GM12878 (cell line): Measurements from ENCODE around the gene MARCHF4. TPM values are rescaled to one million over a fixed set of nuclear protein-coding genes. Genes with fewer than 3 reads are reported as not detected.

Source experiments
- ATAC-seq: fragments of 200-7000 bp; cut with Tn5 transposase; 3 replicates; pipeline ENCODE4 v1.9.1; 2020; ENCODE audit warnings: mild to moderate bottlenecking, moderate library complexity
- BruUV-seq: library from RNA; stranded (reverse); fragments of 400-500 nt; replicated peaks from 2 replicates; lab custom pipeline; 2021; lab: Mats Ljungman, UMichigan
- CTCF ChIA-PET: fragments of 300-600 bp; sonication (Branson Sonifier 250); formaldehyde crosslinking; extraction: SDS; loops from one replicate; lab custom pipeline; 2021; ENCODE audit warnings: inconsistent platforms; lab: Yijun Ruan, JAX
- POLR2A ChIA-PET: fragments of 350-600 bp; formaldehyde crosslinking; extraction: SDS; loops from one replicate; lab custom pipeline; 2021; ENCODE audit warnings: inconsistent platforms; lab: Charles Lee
- RAD21 ChIA-PET: fragments of 300-600 bp; sonication (Branson Sonifier 250); formaldehyde crosslinking; loops from one replicate; lab custom pipeline; 2023; ENCODE audit warnings: antibody characterized with exemption; ENCODE audit not compliant: unreplicated experiment; lab: Charles Lee
- SMC1A ChIA-PET: fragments of 300-600 bp; sonication (Branson Sonifier 250); formaldehyde crosslinking; loops from one replicate; lab custom pipeline; 2023; ENCODE audit not compliant: unreplicated experiment, uncharacterized antibody; lab: Charles Lee
- DNase-seq: peaks from one replicate; pipeline ENCODE4 v3.0.0-alpha.2; 2011; ENCODE audit warnings: low read depth, low spot score
- FAIRE-seq: peaks from 3 replicates; lab custom pipeline; 2011; peaks lifted over from hg19 to GRCh38; lab: Jason Lieb, UNC
- H2AFZ ChIP-seq: 2 replicates; pipeline ENCODE4 v1.6.0; 2011; ENCODE audit warnings: low read depth, low read length, control low read depth; ENCODE audit not compliant: control insufficient read depth
- H3K27ac ChIP-seq: 2 replicates; pipeline ENCODE4 v1.5.1; 2011; ENCODE audit warnings: control low read depth; ENCODE audit not compliant: control insufficient read depth, insufficient read depth
- H3K27me3 ChIP-seq, 2 experiments: replicated peaks in 1 of 2; 2 replicates each; pipeline versions ENCODE4 v1.6.0 to v1.6.1; 2011; ENCODE audit warnings: low read length in 1 of 2; ENCODE audit not compliant: control insufficient read depth in 2 of 2, insufficient read depth in 2 of 2
- H3K36me3 ChIP-seq, 2 experiments: 2 replicates each; pipeline ENCODE4 v1.5.1; 2011; ENCODE audit warnings: low read length in 1 of 2; ENCODE audit not compliant: control insufficient read depth in 2 of 2, insufficient read depth in 2 of 2
- H3K4me1 ChIP-seq: 2 replicates; pipeline ENCODE4 v1.6.1; 2011; ENCODE audit warnings: mild to moderate bottlenecking, low read length, moderate library complexity, mixed read lengths; ENCODE audit not compliant: control insufficient read depth, insufficient read depth
- H3K4me2 ChIP-seq: 2 replicates; pipeline ENCODE4 v1.6.0; 2011; ENCODE audit warnings: control low read depth; ENCODE audit not compliant: control insufficient read depth, insufficient read depth
- H3K4me3 ChIP-seq: fragments of 200-600 bp; sonication (generic); 2 replicates; pipeline ENCODE4 v1.5.1; 2016
- H3K79me2 ChIP-seq: 2 replicates; pipeline ENCODE4 v1.6.0; 2011; ENCODE audit warnings: low read length; ENCODE audit not compliant: control insufficient read depth, insufficient read depth
- H3K9ac ChIP-seq: 2 replicates; pipeline ENCODE4 v1.8.0; 2011; ENCODE audit warnings: low read length, control low read depth, mixed read lengths; ENCODE audit not compliant: control insufficient read depth, insufficient read depth
- H3K9me3 ChIP-seq: replicated peaks from 3 replicates; pipeline ENCODE4 v1.5.1; 2011; ENCODE audit warnings: mild to moderate bottlenecking, low read length; ENCODE audit not compliant: control insufficient read depth, insufficient read depth
- H4K20me1 ChIP-seq: 2 replicates; pipeline ENCODE4 v1.6.0; 2011; ENCODE audit not compliant: control insufficient read depth, insufficient read depth
- BHLHE40 ChIP-seq, 2 experiments: fragments of 450-650 bp in 1 of 2; IDR thresholded peaks; 2 replicates each; pipeline ENCODE4 v1.6.1; 2011 to 2017; ENCODE audit warnings: low read depth in 2 of 2, borderline replicate concordance in 1 of 2, improper control_type of control experiment in 1 of 2, low read length in 1 of 2, mild to moderate bottlenecking in 1 of 2
- ESRRA ChIP-seq: IDR thresholded peaks from 2 replicates; pipeline ENCODE4 v1.6.1; 2012; ENCODE audit warnings: mild to moderate bottlenecking, low read length, improper control_type of control experiment
- ETV6 ChIP-seq, 2 experiments: fragments of 450-650 bp in 1 of 2; IDR thresholded peaks in 1 of 2; conservative IDR thresholded peaks in 1 of 2; 2 replicates each; pipeline ENCODE4 v1.6.1; 2014; ENCODE audit warnings: antibody characterized with exemption in 1 of 2, borderline replicate concordance in 1 of 2, low read depth in 1 of 2, mild to moderate bottlenecking in 1 of 2, moderate library complexity in 1 of 2
- RB1 ChIP-seq: fragments of 450-650 bp; formaldehyde crosslinking; IDR thresholded peaks from 2 replicates; pipeline ENCODE4 v1.6.1; 2017; ENCODE audit warnings: mild to moderate bottlenecking, borderline replicate concordance
- RUNX3 ChIP-seq: IDR thresholded peaks from 2 replicates; pipeline ENCODE4 v1.6.1; 2012; ENCODE audit warnings: low read length, inconsistent platforms
- SKIL ChIP-seq: fragments of 450-650 bp; IDR thresholded peaks from 2 replicates; pipeline ENCODE4 v1.6.1; 2017; ENCODE audit warnings: mild to moderate bottlenecking, low read depth, inconsistent platforms; ENCODE audit not compliant: poor library complexity, severe bottlenecking
- WGBS: methylation state at CpG from one replicate; pipeline ENCODE4 v1.1.6; 2016; ENCODE audit warnings: low lambda C conversion rate; ENCODE audit not compliant: insufficient replicate concordance, insufficient coverage; ENCODE audit errors: missing lambda C conversion rate; 5-methylcytosine and 5-hydroxymethylcytosine counted together
- in situ Hi-C: fragments of 300-500 bp; cut with MboI; formaldehyde crosslinking; loops from 9 replicates; pipeline ENCODE4 v1.14.3; 2018; ENCODE audit warnings: mixed read lengths
- intact Hi-C: fragments of 100-400 bp; cut with micrococcal nuclease; formaldehyde crosslinking; loops from one replicate; pipeline ENCODE4 v1.14.2; 2022; ENCODE audit not compliant: unreplicated experiment
- polyA plus RNA-seq, 11 experiments: library from polyadenylated mRNA; depleted of rRNA in 4 of 11; unstranded in 6 of 11; stranded (reverse) in 5 of 11; fragments of >200 nt; fragmentation: Nextera tagmentation in 4 of 11; fragmentation: Illumina TruSeq in 1 of 11; extraction: Ambion mirVana in 4 of 11; extraction: Trizol in 1 of 11; gene quantifications; 1 replicate in 1 of 11; 2 replicates in 10 of 11; pipeline versions ENCODE4 v1.2.1 to v1.2.3, GENCODE V29; 2011 to 2016; ENCODE audit warnings: inconsistent platforms in 2 of 11, missing spikeins in 2 of 11, low read depth in 1 of 11
- total RNA-seq, 4 experiments: library from RNA; depleted of rRNA in 3 of 4; stranded (reverse); fragments of >200 nt in 3 of 4; fragmentation: Illumina TruSeq in 1 of 4; extraction: Trizol in 1 of 4; gene quantifications; 2 replicates each; pipeline versions ENCODE4 v1.2.1 to v1.2.3, GENCODE V29; 2013 to 2021

The MARCHF4 gene
- total and polyA plus RNA-seq, 10 of the 15 experiments (the other 5 are each of a cell fraction or from before 2014, with no cell fraction given) = not detected

- CTCF ChIA-PET = no interaction called here
- Histone ChIP-seq H3K79me2 (no peaks in the 10 kb centered on the region), H3K4me1 (no peaks in the 10 kb centered on the region; the same call in 1 of the 2 replicates), H3K36me3 (no peaks in the 10 kb centered on the region), H3K27me3 (no peaks in the 10 kb centered on the region), H3K4me2 (no peak overlapping the region), H3K4me3 (no peak overlapping the region), H3K9ac (no peak overlapping the region), H3K9me3 (no peaks in the 10 kb centered on the region), H2AFZ (no peak overlapping the region), H4K20me1 (no peaks in the 10 kb centered on the region), H3K27ac (no peak overlapping the region)
- BruUV-seq = no TSS peak
- WGBS = 58% methylated on average over 3 of the region's 3 CpGs
- ATAC-seq (no peak; the same call in 2 of the 3 replicates), FAIRE-seq (no peak), DNase-seq (no peak)
- POLR2A ChIA-PET = no interaction called here
- SMC1A ChIA-PET = interaction anchor here (1.0 kb wide), 1 partner anchor 19 kb away, joined by 3 read pairs; no protein-coding TSS in a partner anchor
- RAD21 ChIA-PET = no interaction called here
- in situ Hi-C loops (no loop called here), intact Hi-C loops (no loop called here)
- no peak for TF ChIP-seq RB1
- no peak for TF ChIP-seq SKIL
- no peak for TF ChIP-seq ETV6 (conservative IDR thresholded peaks at IDR 0.05 in 1 of 2, IDR thresholded peaks at IDR 0.05 in 1 of 2; ENCODE audit: borderline replicate concordance in 1 of 2, low read depth in 1 of 2)
Measured at GRCh38 chr2:216349366-216349765, 22.9 kb downstream of the MARCHF4 start.

- in situ Hi-C loops = no loop called here
Measured at GRCh38 chr2:216348756-216349308, 23.5 kb downstream of the MARCHF4 start.

More at GRCh38 chr2:216348756-216349308, 23.5 kb downstream of the MARCHF4 start:
- CTCF ChIA-PET = no interaction called here
- POLR2A ChIA-PET = no interaction called here
- DNase-seq (no peak), FAIRE-seq (no peak), ATAC-seq (peak; percentile 25; the same call in 1 of the 3 replicates)
- no peak overlapping the region for H3K4me3 ChIP-seq
- H3K9ac ChIP-seq = no peak overlapping the region
- no peak overlapping the region for H3K4me2 ChIP-seq
- SMC1A ChIA-PET = interaction anchor here (1.0 kb wide), 1 partner anchor 19 kb away, joined by 3 read pairs; no protein-coding TSS in a partner anchor
- no peaks in the 10 kb centered on the region for H3K27me3 ChIP-seq
- H2AFZ ChIP-seq = no peak overlapping the region
- H3K79me2 ChIP-seq = no peaks in the 10 kb centered on the region
- H3K36me3 ChIP-seq = no peaks in the 10 kb centered on the region
- TF ChIP-seq RUNX3 (peak; percentile 30; the same call in 1 of the 2 replicates), ESRRA (no peak), BHLHE40 (IDR thresholded peaks at IDR 0.05; ENCODE audit: borderline replicate concordance in 1 of 2, low read depth in 2 of 2, low read length in 1 of 2) (peak; percentile 39 to 50; a peak in 2 of 4 replicates)
- H3K27ac ChIP-seq = no peak overlapping the region
- no peaks in the 10 kb centered on the region for H4K20me1 ChIP-seq
- H3K9me3 ChIP-seq = no peaks in the 10 kb centered on the region
- RAD21 ChIA-PET = no interaction called here
- no TSS peak for BruUV-seq
- 0% methylated on average over 3 of the region's 3 CpGs for WGBS
- H3K4me1 ChIP-seq = no peaks in the 10 kb centered on the region; the same call in 1 of the 2 replicates
- intact Hi-C loops = no loop called here
